ENCODE data around the gene ARHGAP35.
"Not testable (repeated sequence)": the region's sequence is repeated elsewhere in the genome, so short reads cannot be mapped to it uniquely, and the experiment has no call there.

Gene ARHGAP35

GRCh38 chr19:46860846-46861690 lies at the start of gene ARHGAP35:
Gene ARHGAP35 (plus strand): TSS chr19:46860997. CDS start chr19:46918676, 57,679 bp downstream.
- DNase-seq (ENCODE audit: low read depth) = peak; percentile 72

- no peak for DNase-seq (ENCODE audit: low read depth)
Measured at GRCh38 chr19:46812977-46813838, 47.6 kb upstream of the ARHGAP35 start.

GRCh38 chr19:46813839-46814358 lies 46.9 kb upstream of the ARHGAP35 start:
- DNase-seq (ENCODE audit: low read depth) = no peak

DNA sequence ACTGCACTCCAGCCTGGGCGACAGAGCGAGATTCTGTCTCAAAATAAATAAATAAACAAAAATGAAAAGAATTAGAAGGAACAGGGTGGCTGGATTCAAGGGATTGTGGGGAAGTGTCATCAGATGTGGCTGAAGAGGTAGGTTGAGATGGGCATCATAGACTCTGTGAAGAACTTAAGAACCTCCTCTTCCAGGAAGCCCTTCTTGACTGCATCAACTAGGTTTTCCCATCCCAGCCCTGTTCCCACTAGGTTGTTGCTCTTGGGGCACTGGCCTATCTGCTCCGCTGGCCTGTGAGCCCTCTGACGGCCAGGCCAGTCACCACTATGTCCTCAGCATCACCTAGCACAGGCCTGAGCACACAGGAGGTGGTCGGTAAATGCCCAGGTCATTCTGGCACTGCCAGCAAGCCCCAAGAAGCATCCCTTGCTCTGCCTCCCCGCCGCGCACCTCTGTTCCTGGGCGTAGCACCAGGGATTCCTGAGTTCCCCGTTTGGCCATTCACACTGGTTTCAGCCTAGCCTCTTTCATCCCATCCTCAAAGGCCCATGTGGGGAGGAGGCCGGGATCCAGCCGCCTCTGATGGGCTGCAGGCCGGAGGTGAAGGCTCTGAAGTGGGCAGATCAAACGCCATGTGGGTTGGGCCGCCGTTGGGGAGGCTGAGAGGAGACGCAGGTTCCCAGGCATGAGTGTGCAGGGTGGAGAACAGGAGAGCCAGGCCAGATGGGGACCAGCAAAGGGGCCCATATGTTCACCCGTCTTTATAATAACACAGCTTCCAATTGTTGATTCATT lies 44.8 kb upstream of the ARHGAP35 start:
- no peak for DNase-seq (ENCODE audit: low read depth)

GRCh38 chr19:46818812-46819211 lies 42.0 kb upstream of the ARHGAP35 start:
- no peak for DNase-seq (ENCODE audit: low read depth)

DNA sequence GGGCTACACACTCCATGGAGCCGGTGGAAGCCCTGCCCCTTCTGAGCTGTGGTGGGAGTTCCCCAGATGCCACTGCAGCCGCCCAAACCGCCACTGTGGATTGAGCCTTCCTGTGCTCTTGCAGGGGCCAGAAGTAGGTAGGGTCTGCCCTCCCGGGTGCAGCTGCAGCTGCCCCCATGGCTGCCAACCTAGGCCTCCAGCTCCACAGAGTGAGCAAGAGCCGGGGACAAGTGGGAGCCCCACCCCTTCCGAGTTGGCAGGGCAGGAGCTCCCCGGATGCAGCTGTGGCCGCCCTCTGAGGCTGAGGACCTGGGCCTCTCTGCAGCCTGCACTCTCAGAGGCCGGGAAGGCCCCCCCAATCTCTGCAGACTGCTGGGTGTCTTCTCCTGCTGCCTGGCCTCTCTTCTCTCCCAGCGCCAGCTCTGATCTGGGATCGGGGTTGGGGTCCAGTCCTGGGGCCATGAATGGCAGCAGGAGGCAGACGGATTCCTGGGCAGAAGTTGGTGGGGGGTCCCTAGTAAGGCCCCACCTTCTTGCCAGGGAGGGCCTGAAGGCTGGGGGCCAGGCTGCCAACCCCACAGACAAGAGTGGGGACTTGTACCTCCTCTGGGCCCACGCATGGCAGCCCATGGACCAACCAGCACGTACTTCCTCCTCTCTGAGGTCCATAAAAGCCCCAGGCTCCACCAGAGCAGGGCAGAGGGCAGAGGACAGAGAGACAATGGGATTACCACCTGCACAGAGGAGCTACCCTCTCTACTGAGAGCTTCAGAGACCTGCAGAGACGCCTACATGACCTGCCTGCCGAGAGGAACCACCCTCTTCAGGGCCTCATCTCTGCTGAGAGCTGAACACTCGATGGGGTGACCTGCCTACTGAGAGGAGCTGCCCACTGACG lies 39.0 kb upstream of the ARHGAP35 start:
- peak; percentile 18 for DNase-seq (ENCODE audit: low read depth)

DNA sequence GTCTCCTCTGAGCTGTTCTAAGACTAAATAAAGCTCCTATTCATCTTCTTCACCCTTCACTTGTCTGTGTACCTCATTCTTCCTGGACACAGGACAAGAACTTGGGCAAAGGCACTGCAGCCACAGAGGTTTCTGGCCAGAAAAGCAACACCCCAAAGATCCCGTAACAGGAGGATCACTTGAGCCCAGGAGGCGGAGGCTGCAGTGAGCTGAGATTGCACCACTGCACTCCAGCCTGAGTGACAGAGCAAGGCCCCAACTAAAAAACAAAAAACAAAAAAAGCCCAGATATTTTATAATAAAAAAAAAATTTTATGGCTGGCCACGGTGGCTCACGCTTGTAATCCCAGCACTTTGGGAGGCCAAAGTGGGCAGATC lies 38.4 kb upstream of the ARHGAP35 start:
- DNase-seq (ENCODE audit: low read depth) = not testable (repeated sequence)

DNA sequence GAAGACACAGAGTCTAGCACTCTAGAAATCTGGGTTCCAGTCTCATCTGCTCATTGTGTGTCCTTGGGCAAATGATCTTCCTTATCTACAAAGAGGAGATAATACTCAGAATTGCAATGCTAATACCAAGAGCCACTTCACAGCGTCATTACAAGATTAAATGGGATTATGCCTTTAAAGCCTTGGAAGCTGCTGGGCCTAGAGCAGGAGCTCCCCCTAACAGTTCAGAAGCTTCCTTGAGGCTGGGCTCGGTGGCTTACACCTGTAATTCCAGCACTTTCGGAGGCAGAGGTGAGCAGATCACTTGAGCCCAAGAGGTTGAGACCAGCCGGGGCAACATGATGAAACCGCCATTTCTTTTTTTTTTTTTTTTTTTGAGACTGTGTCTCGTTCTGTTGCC lies 37.7 kb upstream of the ARHGAP35 start:
- no peak for DNase-seq (ENCODE audit: low read depth)

- DNase-seq (ENCODE audit: low read depth) = no peak
Measured at GRCh38 chr19:46824890-46825730, 35.7 kb upstream of the ARHGAP35 start.

GRCh38 chr19:46825731-46826055 lies 35.1 kb upstream of the ARHGAP35 start:
- no peak for DNase-seq (ENCODE audit: low read depth)

GRCh38 chr19:46828484-46828883 lies 32.3 kb upstream of the ARHGAP35 start:
- DNase-seq (ENCODE audit: low read depth) = no peak

- DNase-seq (ENCODE audit: low read depth) = no peak
Measured at GRCh38 chr19:46830864-46831263, 29.9 kb upstream of the ARHGAP35 start.

- no peak for DNase-seq (ENCODE audit: low read depth)
Measured at GRCh38 chr19:46834121-46834520, 26.7 kb upstream of the ARHGAP35 start.

GRCh38 chr19:46834984-46835383 lies 25.8 kb upstream of the ARHGAP35 start:
- no peak for DNase-seq (ENCODE audit: low read depth)

DNA sequence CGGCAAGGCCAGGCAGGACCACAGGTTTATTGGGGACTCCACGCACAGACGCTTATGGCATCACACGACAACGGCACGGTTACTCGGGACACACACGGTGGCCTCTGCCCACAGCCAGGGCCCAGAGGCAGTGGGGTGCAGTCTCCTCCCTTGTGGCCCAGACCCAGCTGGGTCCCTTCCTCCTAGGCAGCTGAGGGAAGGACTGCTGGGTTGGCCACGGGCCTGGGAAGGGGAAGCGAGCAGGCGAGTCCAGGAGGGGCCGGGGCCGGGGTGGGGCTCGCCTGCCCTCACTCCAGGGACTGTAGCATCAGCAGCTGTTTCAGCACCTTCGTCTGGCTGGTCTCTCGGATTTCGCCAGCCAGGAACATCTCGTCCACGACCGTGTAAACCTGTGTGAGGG lies 22.6 kb upstream of the ARHGAP35 start:
- DNase-seq (ENCODE audit: low read depth) = no peak

- no peak for DNase-seq (ENCODE audit: low read depth)
Measured at GRCh38 chr19:46839752-46840497, 20.9 kb upstream of the ARHGAP35 start.

GRCh38 chr19:46840498-46840942 lies 20.3 kb upstream of the ARHGAP35 start:
- DNase-seq (ENCODE audit: low read depth) = peak; percentile 19

DNA sequence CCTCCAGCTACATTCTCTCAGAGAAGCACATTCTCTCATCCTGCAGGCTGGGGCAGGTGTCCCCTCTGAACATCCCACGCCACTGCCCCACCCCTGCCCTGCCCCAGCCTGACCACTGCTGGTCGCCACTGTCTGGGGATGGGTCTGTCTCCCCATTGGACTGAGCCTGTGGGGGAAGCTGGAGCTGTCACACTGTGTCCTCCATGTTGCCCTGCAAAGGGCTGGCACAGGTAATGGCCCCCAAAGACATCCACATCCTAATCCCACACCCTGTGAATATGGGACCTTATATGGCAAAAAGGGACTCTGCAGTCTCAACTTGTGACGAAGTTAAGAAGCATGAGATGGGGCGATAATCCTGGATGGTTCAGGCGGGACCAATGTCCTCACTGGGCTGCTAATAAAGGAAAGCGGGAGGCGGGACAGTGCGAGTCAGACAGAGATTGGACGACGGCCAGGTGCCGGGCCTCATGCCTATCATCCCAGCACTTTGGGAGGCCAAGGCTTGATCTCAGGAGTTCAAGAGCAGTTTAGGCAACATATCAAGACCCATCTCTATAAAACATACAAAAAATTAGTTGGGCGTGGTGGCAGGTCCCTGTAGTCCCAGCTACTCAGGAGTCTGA lies 19.2 kb upstream of the ARHGAP35 start:
- DNase-seq (ENCODE audit: low read depth) = no peak

GRCh38 chr19:46842791-46843190 lies 18.0 kb upstream of the ARHGAP35 start:
- DNase-seq (ENCODE audit: low read depth) = no peak
